ENCODE results near the gene ZNF750. TPM values are rescaled to one million over a fixed set of nuclear protein-coding genes. Genes with fewer than 3 reads are reported as not detected.

Gene ZNF750
- total RNA-seq, 1 donor from 2014 or later = 83.0 TPM

GRCh38 chr17:82880620-82881323, 41.0 kb upstream of the ZNF750 start:
- DNase-seq (ENCODE audit: extremely low spot score in 2 of 2) = no peak
- intact Hi-C loops (cut with DNase I) = no loop called here
- TF ChIP-seq CTCF (IDR thresholded peaks at IDR 0.05) (no peak), POLR2AphosphoS5 (IDR thresholded peaks at IDR 0.05; ENCODE audit: insufficient read depth in 1 of 2, low read depth in 1 of 2) (no peak), POLR2A (IDR thresholded peaks at IDR 0.05) (no peak)
- Histone ChIP-seq H3K36me3 (no peaks in the 10 kb centered on the region), H3K27ac (peak overlapping the region; percentile 62), H3K4me3 (no peak overlapping the region), H3K4me1 (peaks cover 56% of the 10 kb centered on the region), H3K9me3 (no peaks in the 10 kb centered on the region), H3K27me3 (no peaks in the 10 kb centered on the region)

GRCh38 chr17:82879241-82879640, 39.4 kb upstream of the ZNF750 start:
- no peak for DNase-seq (ENCODE audit: extremely low spot score in 2 of 2)
- peaks cover 62% of the 10 kb centered on the region for H3K4me1 ChIP-seq
- no peak overlapping the region for H3K27ac ChIP-seq
- intact Hi-C loops (cut with DNase I) = no loop called here
- no peaks in the 10 kb centered on the region for H3K9me3 ChIP-seq
- TF ChIP-seq POLR2A (IDR thresholded peaks at IDR 0.05) = no peak
- TF ChIP-seq POLR2AphosphoS5 (IDR thresholded peaks at IDR 0.05; ENCODE audit: insufficient read depth in 1 of 2, low read depth in 1 of 2) = no peak
- no peak for TF ChIP-seq CTCF (IDR thresholded peaks at IDR 0.05)
- no peak overlapping the region for H3K4me3 ChIP-seq
- H3K36me3 ChIP-seq = no peaks in the 10 kb centered on the region
- H3K27me3 ChIP-seq = no peaks in the 10 kb centered on the region

GRCh38 chr17:82878527-82878926, 38.7 kb upstream of the ZNF750 start:
- H3K27ac ChIP-seq = peak overlapping the region; percentile 28
- no peaks in the 10 kb centered on the region for H3K9me3 ChIP-seq
- H3K27me3 ChIP-seq = no peaks in the 10 kb centered on the region
- no peak overlapping the region for H3K4me3 ChIP-seq
- H3K36me3 ChIP-seq = no peaks in the 10 kb centered on the region
- peaks cover 56% of the 10 kb centered on the region for H3K4me1 ChIP-seq
- DNase-seq (ENCODE audit: extremely low spot score in 2 of 2) = no peak
- TF ChIP-seq POLR2AphosphoS5 (IDR thresholded peaks at IDR 0.05; ENCODE audit: insufficient read depth in 1 of 2, low read depth in 1 of 2) (no peak), POLR2A (IDR thresholded peaks at IDR 0.05) (no peak), CTCF (IDR thresholded peaks at IDR 0.05) (no peak)
- intact Hi-C loops (cut with DNase I) = no loop called here

- no peak overlapping the region for H3K4me3 ChIP-seq
These were observed 37.0 kb upstream of the ZNF750 start for GRCh38 chr17:82876602-82877379.

More at GRCh38 chr17:82876602-82877379, 37.0 kb upstream of the ZNF750 start:
- H3K4me1 ChIP-seq = peaks cover 44% of the 10 kb centered on the region
- intact Hi-C loops (cut with DNase I) = no loop called here
- H3K27me3 ChIP-seq = no peaks in the 10 kb centered on the region
- no peaks in the 10 kb centered on the region for H3K36me3 ChIP-seq
- H3K9me3 ChIP-seq = no peaks in the 10 kb centered on the region
- TF ChIP-seq CTCF (IDR thresholded peaks at IDR 0.05) (peak in 1 of 3 experiments; percentile 37), POLR2A (IDR thresholded peaks at IDR 0.05) (no peak), POLR2AphosphoS5 (IDR thresholded peaks at IDR 0.05; ENCODE audit: insufficient read depth in 1 of 2, low read depth in 1 of 2) (peak; percentile 38 to 56)
- H3K27ac ChIP-seq = peak overlapping the region; percentile 72
- DNase-seq (ENCODE audit: extremely low spot score in 2 of 2) = no peak
